HG03139 (cell line): ENCODE results near the gene SMIM38.

Experiments used
- ATAC-seq: cut with Tn5 transposase; IDR thresholded peaks from one replicate; pipeline ENCODE4 v1.9.1; 2021; ENCODE audit not compliant: unreplicated experiment

The SMIM38 gene

GRCh38 chr11:69174841-69175240 is 19.1 kb downstream of the SMIM38 start:
- no peak for ATAC-seq

- no peak for ATAC-seq
These were observed 23.2 kb downstream of the SMIM38 start for GRCh38 chr11:69178819-69179482.

- ATAC-seq: no peak
These were observed 24.5 kb downstream of the SMIM38 start for GRCh38 chr11:69180226-69180625.

- ATAC-seq: no peak
These were observed 25.0 kb downstream of the SMIM38 start for GRCh38 chr11:69180726-69181125.

GRCh38 chr11:69183613-69184012 is 27.9 kb downstream of the SMIM38 start:
- no peak for ATAC-seq

- ATAC-seq: no peak
These were observed 30.9 kb downstream of the SMIM38 start for GRCh38 chr11:69186316-69187260.

GRCh38 chr11:69187540-69188065 is 31.9 kb downstream of the SMIM38 start:
- ATAC-seq: no peak

GRCh38 chr11:69189059-69189458 is 33.3 kb downstream of the SMIM38 start:
- no peak for ATAC-seq

- ATAC-seq: no peak
These were observed 35.2 kb downstream of the SMIM38 start for GRCh38 chr11:69190796-69191536.

GRCh38 chr11:69192301-69192721 is 36.6 kb downstream of the SMIM38 start:
- no peak for ATAC-seq

- no peak for ATAC-seq
These were observed 37.4 kb downstream of the SMIM38 start for GRCh38 chr11:69193151-69193550.

GRCh38 chr11:69193629-69194028 is 37.9 kb downstream of the SMIM38 start:
- no peak for ATAC-seq

- ATAC-seq: no peak
These were observed 38.7 kb downstream of the SMIM38 start for GRCh38 chr11:69194396-69194795.

GRCh38 chr11:69194956-69195355 is 39.2 kb downstream of the SMIM38 start:
- no peak for ATAC-seq

- ATAC-seq: no peak
These were observed 40.4 kb downstream of the SMIM38 start for GRCh38 chr11:69195824-69196782.

GRCh38 chr11:69196783-69197169 is 41.0 kb downstream of the SMIM38 start:
- ATAC-seq: no peak

GRCh38 chr11:69198891-69199582 is 43.3 kb downstream of the SMIM38 start:
- ATAC-seq: no peak

- ATAC-seq: no peak
These were observed 44.0 kb downstream of the SMIM38 start for GRCh38 chr11:69199583-69200315.
